Fibroblast of mammary gland (primary cell): ENCODE measurements around the gene LIN28B.
"Not testable (repeated sequence)": the region's sequence is repeated elsewhere in the genome, so short reads cannot be mapped to it uniquely, and the experiment has no call there.

Experiments
- DNase-seq: peaks from one replicate; pipeline ENCODE4 v3.0.0-alpha.2; 2010; ENCODE audit warnings: low read depth
- H3K4me3 ChIP-seq: 2 replicates; pipeline ENCODE4 v1.5.1; 2011; ENCODE audit warnings: low read depth, mild to moderate bottlenecking, low read length, moderate library complexity; ENCODE audit not compliant: control insufficient read depth
- CTCF ChIP-seq: conservative IDR thresholded peaks from 2 replicates; pipeline ENCODE4 v1.5.1; 2011; ENCODE audit warnings: low read depth, low read length, inconsistent platforms; ENCODE audit not compliant: control insufficient read depth, insufficient read depth

LIN28B gene

GRCh38 chr6:104969785-104970581 is 13.1 kb downstream of the LIN28B start:
- H3K4me3 ChIP-seq: no peak overlapping the region
- TF ChIP-seq CTCF: no peak
- DNase-seq: no peak

- DNase-seq: no peak
- no peak for TF ChIP-seq CTCF
Observed at GRCh38 chr6:104973404-104973803, 16.5 kb downstream of the LIN28B start.

DNA sequence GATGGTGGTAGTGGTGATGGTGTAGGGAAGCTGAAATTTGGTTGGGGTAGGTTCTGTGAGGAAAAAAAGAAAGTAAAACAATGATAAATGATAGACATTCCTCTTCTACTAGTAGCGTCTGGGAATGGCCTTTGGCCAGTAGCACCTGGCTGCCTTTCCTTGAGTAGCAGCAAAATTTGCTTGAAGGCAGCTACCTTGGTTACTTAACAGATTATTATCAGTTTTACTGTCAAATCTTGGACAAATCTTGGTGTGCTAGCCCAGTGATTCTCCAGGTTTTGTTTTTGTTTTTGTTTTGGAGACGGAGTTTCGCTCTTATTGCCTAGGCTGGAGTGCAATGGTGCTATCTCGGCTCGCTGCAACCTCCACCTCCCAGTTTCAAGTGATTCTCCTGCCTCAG is 26.4 kb downstream of the LIN28B start:
- no peak for TF ChIP-seq CTCF
- H3K4me3 ChIP-seq: no peak overlapping the region
- DNase-seq: no peak

More at GRCh38 chr6:104973404-104973803, 16.5 kb downstream of the LIN28B start:
- no peak overlapping the region for H3K4me3 ChIP-seq

GRCh38 chr6:104983776-104984175 is 26.9 kb downstream of the LIN28B start:
- no peak for DNase-seq
- H3K4me3 ChIP-seq: no peak overlapping the region
- no peak for TF ChIP-seq CTCF

DNA sequence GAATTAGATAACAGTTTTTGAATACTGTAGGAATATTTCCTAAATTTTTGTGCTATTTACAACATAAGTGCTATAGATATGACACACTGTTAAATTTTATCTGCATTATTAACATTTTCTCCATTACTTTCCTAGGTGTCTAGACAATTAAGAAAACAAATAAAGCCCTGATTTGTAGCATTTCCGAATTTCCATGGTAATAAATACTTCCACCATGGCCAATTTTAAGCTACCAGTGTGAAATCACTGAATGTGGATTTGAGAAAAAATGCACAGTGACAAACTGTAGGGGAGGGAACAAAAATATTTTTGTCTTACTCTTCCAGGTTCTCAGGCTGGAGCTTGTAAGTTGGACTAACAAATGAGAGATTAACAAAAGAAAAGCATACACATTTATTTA is 27.9 kb downstream of the LIN28B start:
- H3K4me3 ChIP-seq: no peak overlapping the region
- no peak for DNase-seq
- TF ChIP-seq CTCF: no peak

DNA sequence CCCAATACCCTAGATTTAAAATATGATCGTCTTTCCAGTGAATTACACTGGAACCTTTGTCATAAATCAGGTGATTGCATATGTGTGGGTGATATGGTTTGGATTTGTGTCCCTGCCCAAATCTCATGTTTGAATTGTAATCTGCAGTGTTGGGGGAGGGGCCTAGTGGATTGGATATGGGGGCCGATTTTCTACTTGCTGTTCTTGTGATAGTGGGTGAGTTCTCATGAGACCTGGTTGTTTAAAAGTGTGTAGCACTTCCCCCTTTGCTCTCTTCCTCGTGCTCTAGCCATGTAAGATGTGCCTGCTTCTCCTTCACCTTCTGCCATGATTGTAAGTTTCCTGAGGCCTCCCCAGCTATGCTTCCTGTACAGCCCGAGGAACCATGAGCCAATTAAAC is 29.0 kb downstream of the LIN28B start:
- not testable (repeated sequence) for DNase-seq, H3K4me3 ChIP-seq

DNA sequence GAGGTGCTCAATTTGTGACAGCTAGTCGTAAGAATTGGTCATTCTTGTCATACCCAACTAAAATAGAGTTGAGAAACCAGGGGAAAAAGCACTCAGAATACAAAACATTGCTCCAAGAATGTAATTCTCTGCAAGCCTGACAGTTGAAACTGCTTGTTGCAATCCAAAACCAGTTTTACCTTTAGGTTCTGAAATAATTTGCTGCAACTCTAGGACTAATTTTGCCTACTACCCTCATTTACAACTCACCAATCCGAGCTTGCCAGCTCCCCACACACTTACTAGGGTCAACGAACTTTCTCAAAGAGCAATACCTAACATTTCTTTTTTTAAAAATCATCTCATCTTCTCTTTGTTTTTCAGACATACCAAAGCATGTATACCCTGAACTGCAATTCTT is 29.7 kb downstream of the LIN28B start:
- DNase-seq: no peak
- no peak for TF ChIP-seq CTCF
- no peak overlapping the region for H3K4me3 ChIP-seq
